ENCODE data around the gene CUBN.

Gene CUBN

GRCh38 chr10:16904639-16905061 is 225.0 kb downstream of the CUBN start:
- DNase-seq: no peak

- no peak for DNase-seq
Measured at GRCh38 chr10:16904049-16904448, 225.6 kb downstream of the CUBN start.

GRCh38 chr10:16902606-16903005 is 227.0 kb downstream of the CUBN start:
- no peak for DNase-seq

GRCh38 chr10:16901106-16901505 is 228.5 kb downstream of the CUBN start:
- DNase-seq: no peak

GRCh38 chr10:16896993-16897392 is 232.6 kb downstream of the CUBN start:
- no peak for DNase-seq

GRCh38 chr10:16894821-16895220 is 234.8 kb downstream of the CUBN start:
- no peak for DNase-seq

GRCh38 chr10:16893664-16894063 is 235.9 kb downstream of the CUBN start:
- no peak for DNase-seq

GRCh38 chr10:16891375-16892313 is 238.0 kb downstream of the CUBN start:
- no peak for DNase-seq

- no peak for DNase-seq
Measured at GRCh38 chr10:16890691-16891090, 238.9 kb downstream of the CUBN start.

- DNase-seq: no peak
Measured at GRCh38 chr10:16887565-16887964, 242.0 kb downstream of the CUBN start.

- no peak for DNase-seq
Measured at GRCh38 chr10:16886031-16886430, 243.6 kb downstream of the CUBN start.

GRCh38 chr10:16884497-16884896 is 245.1 kb downstream of the CUBN start:
- no peak for DNase-seq

GRCh38 chr10:16883084-16883483 is 246.5 kb downstream of the CUBN start:
- DNase-seq: no peak

GRCh38 chr10:16870331-16870730 is 259.3 kb downstream of the CUBN start:
- no peak for DNase-seq

GRCh38 chr10:16867990-16868389 is 261.6 kb downstream of the CUBN start:
- no peak for DNase-seq

- no peak for DNase-seq
Measured at GRCh38 chr10:16867556-16867955, 262.1 kb downstream of the CUBN start.

- no peak for DNase-seq
Measured at GRCh38 chr10:16866541-16867275, 262.9 kb downstream of the CUBN start.

GRCh38 chr10:16865766-16866165 is 263.8 kb downstream of the CUBN start:
- no peak for DNase-seq

- DNase-seq: no peak
Measured at GRCh38 chr10:16863766-16864165, 265.8 kb downstream of the CUBN start.

GRCh38 chr10:16857419-16857818 is 272.2 kb downstream of the CUBN start:
- no peak for DNase-seq

- DNase-seq: no peak
Measured at GRCh38 chr10:16856567-16856966, 273.0 kb downstream of the CUBN start.

- no peak for DNase-seq
Measured at GRCh38 chr10:16856092-16856491, 273.5 kb downstream of the CUBN start.

GRCh38 chr10:16854623-16855022 is 275.0 kb downstream of the CUBN start:
- no peak for DNase-seq

- DNase-seq: no peak
Measured at GRCh38 chr10:16853809-16854208, 275.8 kb downstream of the CUBN start.

Measured in RPMI8226 (cell line).